Cardiac muscle cell (in vitro differentiated cells and primary cell): Measurements from ENCODE around the gene SRSF1. TPM values are rescaled to one million over a fixed set of nuclear protein-coding genes. Genes with fewer than 3 reads are reported as not detected.

ENCODE experiments used
- DNase-seq, 2 donors: peaks; one replicate each; pipeline versions ENCODE4 v3.0.0 to v3.0.0-alpha.2; 2010 to 2017; ENCODE audit warnings: low read depth in 1 of 2, low spot score in 1 of 2
- H3K27ac ChIP-seq: fragments of 200-600 bp; sonication (generic); 2 replicates; pipeline ENCODE4 v1.5.1; 2016
- H3K27me3 ChIP-seq: fragments of 200-600 bp; sonication (generic); 2 replicates; pipeline ENCODE4 v1.6.0; 2016; ENCODE audit warnings: control low read depth
- H3K36me3 ChIP-seq: fragments of 200-600 bp; sonication (generic); 2 replicates; pipeline ENCODE4 v1.5.1; 2016; ENCODE audit warnings: control low read depth
- H3K4me1 ChIP-seq: fragments of 200-600 bp; sonication (generic); 2 replicates; pipeline ENCODE4 v1.8.1; 2017; ENCODE audit warnings: low read depth, mild to moderate bottlenecking, mixed run types
- H3K4me3 ChIP-seq: fragments of 200-600 bp; sonication (generic); 2 replicates; pipeline ENCODE4 v1.5.1; 2016; ENCODE audit warnings: mild to moderate bottlenecking
- H3K9me3 ChIP-seq: fragments of 200-600 bp; sonication (generic); 2 replicates; pipeline ENCODE4 v1.5.1; 2017; ENCODE audit warnings: low read depth, mild to moderate bottlenecking, control low read depth
- CTCF ChIP-seq: IDR thresholded peaks from 2 replicates; pipeline ENCODE4 v1.5.1; 2012; ENCODE audit warnings: low read depth, mild to moderate bottlenecking, low read length
- polyA plus RNA-seq: library from polyadenylated mRNA; unstranded; fragments of >200 nt; fragmentation: Nextera tagmentation; extraction: Ambion mirVana; gene quantifications from 2 replicates; pipeline ENCODE4 v1.2.1, GENCODE V29; 2016
- total RNA-seq: library from RNA; depleted of rRNA; stranded (reverse); fragments of >200 nt; gene quantifications from 2 replicates; pipeline ENCODE4 v1.2.3, GENCODE V29; 2016

SRSF1 gene
- total RNA-seq (209 and 235 TPM in 2 replicates), polyA plus RNA-seq (127 and 146 TPM in 2 replicates)

DNA sequence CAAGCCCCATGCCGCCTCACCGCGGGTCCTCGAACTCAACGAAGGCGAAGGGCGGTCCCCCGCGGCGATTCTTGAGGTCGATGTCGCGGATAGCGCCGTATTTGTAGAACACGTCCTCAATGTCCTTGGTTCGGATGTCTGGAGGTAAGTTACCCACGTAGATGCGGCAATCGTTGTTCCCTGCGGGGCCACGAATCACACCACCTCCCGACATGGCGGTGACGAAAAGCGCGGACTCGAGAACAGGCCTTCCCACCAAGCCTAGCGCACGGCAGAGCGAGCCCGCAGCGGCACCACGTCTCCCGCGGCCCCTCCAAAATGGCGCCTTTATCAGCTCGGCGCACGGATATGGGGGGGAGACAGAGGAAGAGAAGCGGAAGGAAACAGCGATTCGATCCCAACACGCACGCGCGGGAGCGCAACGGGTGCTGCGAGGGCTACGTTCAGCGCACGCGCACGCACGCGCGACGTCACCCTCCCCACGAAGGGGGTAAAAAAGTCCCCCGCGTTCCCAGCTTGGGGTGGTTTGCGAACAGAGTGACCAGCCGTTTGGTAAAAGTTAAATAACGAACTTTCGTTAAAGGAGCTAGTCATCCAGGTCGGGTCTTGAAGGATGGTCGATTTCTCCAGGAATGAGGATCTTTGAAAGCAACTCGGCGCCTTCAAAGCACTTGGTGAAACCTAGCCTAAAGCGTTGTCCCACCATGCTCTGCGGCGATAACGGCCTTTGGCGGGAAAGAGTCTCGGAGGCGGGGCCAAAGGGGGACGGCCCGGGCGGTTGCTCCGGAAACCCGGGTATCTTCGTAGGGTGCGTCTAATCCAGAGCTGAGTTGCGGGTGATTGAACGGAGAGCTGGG is at the start of gene SRSF1:
SRSF1 (minus strand) TSS at position 323 of the 857 bp plus-strand sequence; CDS start at position 214, 109 bp downstream.
- H3K4me3 ChIP-seq, result peak within 1 kb of the TSS; percentile 75
- DNase-seq, result peak; percentile 98 to 99
- H3K27ac ChIP-seq, result peak within 1 kb of the TSS; percentile 97
- H3K27me3 ChIP-seq, result no peaks in the 10 kb centered on the region
- no peak for TF ChIP-seq CTCF
- peaks cover 37% of the 10 kb centered on the region for H3K36me3 ChIP-seq
- peaks cover 18% of the 10 kb centered on the region for H3K4me1 ChIP-seq
- no peaks in the 10 kb centered on the region for H3K9me3 ChIP-seq

GRCh38 chr17:58056476-58056875 is 49.4 kb upstream of the SRSF1 start:
- peaks cover 7% of the 10 kb centered on the region for H3K4me1 ChIP-seq

GRCh38 chr17:58054641-58055040 is 47.6 kb upstream of the SRSF1 start:
- no peak overlapping the region for H3K4me3 ChIP-seq
- no peaks in the 10 kb centered on the region for H3K4me1 ChIP-seq
- no peaks in the 10 kb centered on the region for H3K9me3 ChIP-seq
- no peak overlapping the region for H3K27ac ChIP-seq
- H3K36me3 ChIP-seq, result no peaks in the 10 kb centered on the region
- DNase-seq, result no peak
- H3K27me3 ChIP-seq, result no peaks in the 10 kb centered on the region
- no peak for TF ChIP-seq CTCF

More at GRCh38 chr17:58056476-58056875, 49.4 kb upstream of the SRSF1 start:
- no peak for TF ChIP-seq CTCF
- Histone ChIP-seq H3K9me3 (no peaks in the 10 kb centered on the region), H3K27me3 (no peaks in the 10 kb centered on the region), H3K4me3 (no peak overlapping the region), H3K27ac (no peak overlapping the region), H3K36me3 (no peaks in the 10 kb centered on the region)
- DNase-seq, result no peak

DNA sequence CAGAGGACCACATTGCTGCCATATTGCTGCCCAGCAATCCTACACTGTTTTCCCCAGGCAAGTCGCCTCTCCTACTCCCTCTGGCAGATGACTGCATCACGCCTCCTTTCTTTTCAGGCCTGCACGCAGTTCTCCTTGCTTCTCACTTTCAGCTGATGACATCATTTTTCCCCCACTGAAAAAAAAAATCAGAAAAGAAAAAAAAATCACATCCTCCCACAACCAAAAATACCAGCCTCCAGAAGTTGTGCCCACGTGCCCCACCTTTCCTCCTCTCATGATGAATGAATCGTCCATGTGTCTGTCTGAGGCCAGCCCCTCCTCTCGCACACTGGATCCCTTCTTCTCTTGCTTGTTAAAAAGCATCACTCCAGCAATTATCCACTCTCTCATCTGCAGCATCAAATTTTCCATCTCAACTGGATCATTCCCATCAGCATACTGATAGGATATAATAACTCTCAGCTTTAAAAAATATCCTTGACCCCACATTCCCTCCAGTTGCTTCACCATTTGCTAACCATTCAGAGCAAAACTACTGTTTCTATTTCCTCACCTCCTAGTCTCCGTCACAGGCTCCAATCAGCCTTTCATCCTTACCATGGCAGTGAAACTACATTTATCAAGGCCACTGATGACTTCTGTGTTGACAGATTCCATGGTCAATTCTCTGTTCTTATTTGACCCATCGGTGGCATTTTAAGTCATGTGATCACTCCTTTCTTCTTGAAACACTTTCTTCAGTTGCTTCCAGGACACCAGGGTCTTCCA is 46.1 kb upstream of the SRSF1 start:
- no peak for TF ChIP-seq CTCF
- DNase-seq, result no peak
- Histone ChIP-seq H3K27me3 (no peaks in the 10 kb centered on the region), H3K9me3 (no peaks in the 10 kb centered on the region), H3K36me3 (no peaks in the 10 kb centered on the region), H3K4me1 (no peaks in the 10 kb centered on the region), H3K27ac (no peak overlapping the region), H3K4me3 (no peak overlapping the region)

DNA sequence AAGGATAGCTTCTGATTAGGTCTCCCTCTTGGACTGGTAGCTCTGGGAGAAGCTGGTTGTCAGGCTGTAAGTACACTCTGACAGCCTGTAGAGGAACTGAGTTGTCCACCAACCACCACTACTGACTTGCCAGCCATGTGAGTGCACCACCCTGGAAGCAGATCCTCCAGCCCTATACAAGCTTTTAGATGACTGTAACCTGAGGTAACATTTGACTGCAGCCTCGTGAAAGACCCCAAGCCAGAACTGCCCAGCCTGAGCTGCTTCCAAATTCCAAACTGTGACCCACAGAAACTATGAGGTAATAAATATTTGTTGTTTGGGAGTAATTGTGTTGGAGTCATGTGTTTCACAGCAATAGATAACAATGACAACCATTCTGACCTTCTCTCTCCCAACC is 45.4 kb upstream of the SRSF1 start:
- TF ChIP-seq CTCF, result no peak
- H3K27ac ChIP-seq, result no peak overlapping the region
- H3K27me3 ChIP-seq, result no peaks in the 10 kb centered on the region

More for the DNA sequence above, 45.4 kb upstream of the SRSF1 start:
- Histone ChIP-seq H3K9me3 (no peaks in the 10 kb centered on the region), H3K4me3 (no peak overlapping the region), H3K4me1 (no peaks in the 10 kb centered on the region), H3K36me3 (no peaks in the 10 kb centered on the region)
- no peak for DNase-seq
